ENCODE results near the gene IL1RAPL1. TPM values are rescaled to one million over a fixed set of nuclear protein-coding genes. Genes with fewer than 3 reads are reported as not detected.
A peak's percentile ranks its signal among the peaks of the same experiment; 100 is the strongest.
"Not testable (repeated sequence)": the region's sequence is repeated elsewhere in the genome, so short reads cannot be mapped to it uniquely, and the experiment has no call there.

The IL1RAPL1 gene
- total RNA-seq, 3 donors from 2014 or later: 0.34 to 0.79 TPM; not detected in 1

DNA sequence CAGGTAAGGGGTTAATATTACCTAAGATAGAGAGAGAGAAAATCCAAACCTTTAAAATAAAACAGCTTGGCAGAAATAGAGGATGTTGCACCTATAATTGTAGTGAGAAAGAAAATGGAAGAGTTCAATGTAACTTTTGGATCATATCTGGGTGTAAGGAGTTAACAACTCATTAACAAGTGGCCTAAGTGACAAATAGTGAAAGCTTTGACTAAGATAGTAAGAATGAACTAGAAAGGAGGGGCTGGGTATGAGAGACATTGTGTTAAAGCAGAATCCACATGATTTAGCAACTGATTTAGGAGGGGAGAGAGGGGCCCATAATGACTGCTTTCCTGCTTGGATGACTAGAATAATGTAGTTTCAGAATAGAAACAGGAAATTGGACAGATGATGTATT, 761.0 kb downstream of the IL1RAPL1 start:
- ATAC-seq (no peak), DNase-seq (no peak)
- H3K4me1 ChIP-seq (ENCODE audit: low read depth): no peaks in the 10 kb centered on the region
- no peaks in the 10 kb centered on the region for H3K9me3 ChIP-seq
- no peak overlapping the region for H3K4me3 ChIP-seq
- TF ChIP-seq CTCF (IDR thresholded peaks at IDR 0.05): no peak
- intact Hi-C loops (cut with DNase I, micrococcal nuclease): no loop called here
- H3K36me3 ChIP-seq (ENCODE audit: low read depth): no peaks in the 10 kb centered on the region

DNA sequence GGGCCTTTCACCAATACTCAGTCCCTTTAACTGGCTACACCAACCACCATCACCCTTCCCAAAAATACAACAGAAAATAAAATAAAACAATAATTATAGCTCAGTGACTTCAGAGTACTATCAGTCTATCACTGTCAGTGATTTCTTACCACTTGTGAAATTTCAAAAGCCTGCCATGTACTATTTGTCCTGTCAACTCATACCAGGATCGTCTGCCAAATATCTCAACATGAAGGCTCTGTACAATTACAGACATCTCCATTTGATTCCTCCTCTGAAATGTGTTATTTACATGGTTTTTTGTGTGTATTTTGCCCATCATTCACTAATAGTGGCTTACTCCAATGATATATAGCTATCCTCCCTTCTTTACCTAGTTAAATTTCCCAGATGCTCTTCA, 772.0 kb downstream of the IL1RAPL1 start:
- DNase-seq (no peak), ATAC-seq (no peak)
- Histone ChIP-seq H3K36me3 (ENCODE audit: low read depth) (no peaks in the 10 kb centered on the region), H3K4me1 (ENCODE audit: low read depth) (no peaks in the 10 kb centered on the region), H3K9me3 (no peaks in the 10 kb centered on the region), H3K4me3 (no peak overlapping the region)
- TF ChIP-seq CTCF (IDR thresholded peaks at IDR 0.05): no peak
- intact Hi-C loops (cut with DNase I, micrococcal nuclease): no loop called here

DNA sequence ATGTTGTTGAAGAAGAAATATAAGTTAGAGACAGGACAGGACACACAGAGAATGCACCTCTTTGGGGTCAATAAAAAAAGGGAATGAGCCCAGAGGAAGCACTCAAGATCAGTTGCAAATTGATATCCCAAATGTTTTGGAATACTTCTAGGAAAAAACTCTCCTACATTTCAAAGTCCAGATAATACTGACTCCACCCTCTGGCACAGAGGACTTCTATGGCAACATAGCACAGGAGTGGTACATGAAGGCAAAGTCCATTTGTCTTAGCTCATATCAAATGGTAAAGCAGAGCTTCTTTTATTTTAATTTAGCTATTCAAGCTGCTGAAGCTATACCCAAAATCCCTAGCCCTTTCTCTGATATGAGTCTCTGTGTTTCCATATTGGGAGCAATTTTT, 787.5 kb downstream of the IL1RAPL1 start:
- H3K36me3 ChIP-seq (ENCODE audit: low read depth); H3K9me3 ChIP-seq; H3K4me3 ChIP-seq; intact Hi-C loops (cut with DNase I, micrococcal nuclease); H3K4me1 ChIP-seq (ENCODE audit: low read depth); DNase-seq: not testable (repeated sequence)
- ATAC-seq: peak; percentile 88

DNA sequence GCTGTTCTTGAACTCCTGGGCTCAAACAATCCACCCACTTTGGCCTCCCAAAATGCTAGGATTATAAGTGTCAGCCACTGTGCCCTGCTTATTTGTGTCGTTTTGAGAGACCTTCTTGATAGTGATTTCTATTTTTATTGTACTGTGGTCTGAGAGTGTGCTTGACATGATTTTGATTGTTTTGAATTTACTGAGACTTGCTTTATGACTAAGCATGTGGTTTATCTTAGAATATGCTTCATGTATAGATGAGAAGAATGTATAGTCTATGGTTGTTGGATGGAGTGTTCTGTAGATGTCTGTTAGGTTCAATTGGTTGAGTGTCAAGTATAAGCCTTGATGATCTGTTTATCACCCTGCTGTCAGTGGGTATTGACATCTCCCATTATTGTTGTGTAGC, 789.3 kb downstream of the IL1RAPL1 start:
- Histone ChIP-seq H3K4me1 (ENCODE audit: low read depth) (no peaks in the 10 kb centered on the region), H3K36me3 (ENCODE audit: low read depth) (no peaks in the 10 kb centered on the region), H3K9me3 (no peaks in the 10 kb centered on the region), H3K4me3 (no peak overlapping the region)
- intact Hi-C loops (cut with DNase I, micrococcal nuclease): no loop called here
- DNase-seq (no peak), ATAC-seq (no peak)
- TF ChIP-seq CTCF (IDR thresholded peaks at IDR 0.05): no peak

DNA sequence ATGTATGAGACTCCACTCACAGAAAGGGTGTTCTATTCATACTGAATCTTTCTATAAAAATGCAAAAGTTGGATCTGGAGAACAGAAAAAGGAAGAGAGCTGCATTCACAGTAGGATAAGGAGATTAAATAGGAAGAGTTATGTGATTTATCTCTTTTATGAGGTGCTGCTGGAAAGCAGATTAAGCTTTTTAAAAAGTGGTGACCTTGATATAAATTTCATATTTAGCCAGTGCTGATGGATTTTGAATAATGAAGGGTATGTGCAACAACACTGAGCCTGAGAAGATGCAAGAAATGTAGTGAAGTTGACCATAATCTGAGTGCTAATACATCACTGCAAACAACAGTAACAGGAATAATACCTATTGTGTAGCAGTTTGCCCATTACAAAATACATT, 795.6 kb downstream of the IL1RAPL1 start:
- Histone ChIP-seq H3K4me1 (ENCODE audit: low read depth) (no peaks in the 10 kb centered on the region), H3K4me3 (no peak overlapping the region), H3K36me3 (ENCODE audit: low read depth) (no peaks in the 10 kb centered on the region), H3K9me3 (no peaks in the 10 kb centered on the region)
- TF ChIP-seq CTCF (IDR thresholded peaks at IDR 0.05): no peak
- intact Hi-C loops (cut with DNase I, micrococcal nuclease): no loop called here
- ATAC-seq: no peak
- no peak for DNase-seq

DNA sequence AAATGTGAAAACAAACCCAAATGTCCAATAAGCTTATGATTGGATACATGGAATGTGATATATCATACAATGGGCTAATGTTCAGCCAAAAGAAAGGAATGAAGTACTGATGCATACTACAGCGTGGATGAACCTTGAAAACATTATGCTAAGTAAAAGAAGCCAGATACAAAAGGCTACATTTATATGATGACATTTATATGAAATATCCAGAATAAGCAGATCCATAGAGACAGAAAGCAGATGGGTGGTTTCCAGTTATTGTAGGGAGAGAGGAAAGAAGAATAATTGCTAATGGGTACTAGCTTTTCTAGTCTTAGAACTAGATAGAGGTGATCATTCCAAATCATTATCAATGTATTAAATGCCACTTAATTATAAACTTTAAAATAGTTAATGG, 801.3 kb downstream of the IL1RAPL1 start:
- ATAC-seq (no peak), DNase-seq (no peak)
- intact Hi-C loops (cut with DNase I, micrococcal nuclease): no loop called here
- H3K4me1 ChIP-seq (ENCODE audit: low read depth): no peaks in the 10 kb centered on the region
- no peaks in the 10 kb centered on the region for H3K9me3 ChIP-seq
- H3K36me3 ChIP-seq (ENCODE audit: low read depth): no peaks in the 10 kb centered on the region
- TF ChIP-seq CTCF (IDR thresholded peaks at IDR 0.05): no peak
- no peak overlapping the region for H3K4me3 ChIP-seq

Measured in mucosa of descending colon (tissue), 3 donors.